HG02610 (cell line): Measurements from ENCODE around the gene LRIT1.
"Not testable (repeated sequence)": the region's sequence is repeated elsewhere in the genome, so short reads cannot be mapped to it uniquely, and the experiment has no call there.

ENCODE experiments used
- ATAC-seq: cut with Tn5 transposase; IDR thresholded peaks from one replicate; pipeline ENCODE4 v1.9.1; 2021; ENCODE audit warnings: mild to moderate bottlenecking, moderate library complexity; ENCODE audit not compliant: unreplicated experiment

LRIT1 gene, protein sequence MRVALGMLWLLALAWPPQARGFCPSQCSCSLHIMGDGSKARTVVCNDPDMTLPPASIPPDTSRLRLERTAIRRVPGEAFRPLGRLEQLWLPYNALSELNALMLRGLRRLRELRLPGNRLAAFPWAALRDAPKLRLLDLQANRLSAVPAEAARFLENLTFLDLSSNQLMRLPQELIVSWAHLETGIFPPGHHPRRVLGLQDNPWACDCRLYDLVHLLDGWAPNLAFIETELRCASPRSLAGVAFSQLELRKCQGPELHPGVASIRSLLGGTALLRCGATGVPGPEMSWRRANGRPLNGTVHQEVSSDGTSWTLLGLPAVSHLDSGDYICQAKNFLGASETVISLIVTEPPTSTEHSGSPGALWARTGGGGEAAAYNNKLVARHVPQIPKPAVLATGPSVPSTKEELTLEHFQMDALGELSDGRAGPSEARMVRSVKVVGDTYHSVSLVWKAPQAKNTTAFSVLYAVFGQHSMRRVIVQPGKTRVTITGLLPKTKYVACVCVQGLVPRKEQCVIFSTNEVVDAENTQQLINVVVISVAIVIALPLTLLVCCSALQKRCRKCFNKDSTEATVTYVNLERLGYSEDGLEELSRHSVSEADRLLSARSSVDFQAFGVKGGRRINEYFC

DNA sequence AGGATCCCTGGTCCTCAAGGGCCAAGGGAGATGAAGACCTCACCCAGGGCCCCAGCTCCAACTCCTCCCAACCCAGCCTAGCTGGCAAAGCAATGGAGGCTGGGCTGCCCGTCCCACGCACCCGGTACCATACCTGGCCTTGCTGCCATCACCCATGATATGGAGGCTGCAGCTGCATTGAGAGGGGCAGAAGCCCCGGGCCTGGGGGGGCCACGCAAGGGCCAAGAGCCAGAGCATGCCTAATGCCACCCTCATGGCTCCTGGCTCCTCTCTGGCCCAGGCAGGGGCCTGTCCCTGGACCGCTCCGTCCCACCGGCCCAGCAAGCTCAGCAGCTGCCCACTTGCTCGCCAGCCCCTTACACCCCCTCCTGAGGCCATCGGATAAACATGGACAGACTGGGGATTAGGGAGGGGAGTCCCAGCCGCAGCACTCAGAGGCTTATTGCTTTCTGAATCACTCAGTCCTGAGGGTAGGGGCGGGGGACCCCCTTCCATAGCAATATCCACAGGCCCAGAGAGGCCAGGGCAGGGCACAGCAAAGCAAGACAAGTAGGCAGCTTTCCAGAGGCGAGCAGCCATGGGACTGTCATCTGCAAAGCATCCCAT lies at the start of gene LRIT1:
Gene LRIT1, minus strand, starts transcription at position 362 of the 606 bp plus-strand sequence. Its CDS starts 107 bp downstream, at position 255.
- ATAC-seq, result no peak

DNA sequence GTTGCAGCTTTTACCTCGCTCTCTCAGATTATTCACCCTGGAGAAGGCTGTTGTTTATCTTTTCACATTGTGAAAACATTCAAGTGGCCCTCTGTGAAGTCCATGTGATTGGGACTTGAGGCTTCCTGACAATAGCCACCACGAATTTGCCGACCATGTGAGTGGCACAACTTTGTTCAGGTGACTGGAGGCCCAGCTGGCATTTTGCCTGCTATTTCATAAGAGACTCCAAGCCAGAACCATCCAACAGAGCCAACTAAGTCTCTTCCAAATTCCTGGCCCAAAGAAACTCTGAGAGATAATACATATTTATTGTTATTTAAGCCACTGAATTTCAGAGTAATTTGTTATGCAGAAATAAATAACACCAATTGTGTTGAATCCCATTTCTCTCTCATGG lies 48.9 kb upstream of the LRIT1 start:
- no peak for ATAC-seq

DNA sequence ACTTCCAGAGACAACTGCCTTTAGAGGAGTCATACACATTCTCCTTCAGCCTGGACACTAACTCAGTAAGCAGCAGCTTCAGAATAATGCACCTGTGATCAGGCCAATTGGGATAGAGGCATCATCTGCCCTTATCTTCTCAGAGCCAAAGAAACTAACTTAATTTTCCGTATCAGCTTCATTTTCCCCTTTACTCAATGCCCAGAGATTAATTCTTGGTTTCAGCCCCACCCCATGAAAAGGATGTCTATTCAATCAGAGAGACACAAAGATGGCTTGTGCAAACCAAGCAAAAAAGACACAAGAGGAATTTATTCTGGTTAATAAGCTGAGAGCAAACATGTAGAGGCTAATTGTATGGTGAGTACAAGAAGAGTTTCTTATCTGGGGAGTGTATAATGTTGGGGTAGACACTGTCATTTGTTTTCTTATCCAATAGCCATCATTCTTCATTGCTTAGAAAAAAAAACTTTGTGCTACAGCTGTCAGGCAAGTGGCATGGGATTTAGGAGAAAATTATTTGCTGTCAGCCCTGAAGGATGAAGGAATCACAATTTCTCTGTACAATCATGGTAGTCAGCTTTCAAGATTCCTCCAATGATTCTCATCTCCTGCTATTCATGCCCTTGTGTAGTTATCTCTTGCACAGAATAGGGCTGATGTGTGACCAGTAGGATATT lies 48.3 kb upstream of the LRIT1 start:
- ATAC-seq, result no peak

DNA sequence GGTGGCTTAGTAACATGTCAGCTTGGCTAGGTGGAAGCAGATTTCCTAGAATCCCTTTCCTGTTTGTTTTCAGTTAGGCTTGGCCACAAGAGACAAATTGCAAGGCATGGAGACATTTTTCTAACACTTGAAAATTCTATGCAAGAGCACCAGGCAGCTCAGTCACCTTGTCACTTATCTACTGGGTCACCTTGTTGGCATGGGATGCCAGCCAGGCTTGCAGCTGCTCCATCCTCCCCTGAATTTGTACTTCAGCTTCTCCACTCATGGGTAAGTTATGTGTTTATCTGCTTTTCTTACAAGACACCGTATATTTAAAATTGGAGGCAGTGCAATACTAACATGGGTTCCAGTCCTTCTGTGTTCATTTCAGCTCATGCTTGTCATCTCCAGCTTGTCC lies 46.8 kb upstream of the LRIT1 start:
- no peak for ATAC-seq

GRCh38 chr10:84286695-84287094 lies 45.3 kb upstream of the LRIT1 start:
- ATAC-seq, result no peak

- ATAC-seq, result not testable (repeated sequence)
Observed at GRCh38 chr10:84279876-84280475, 38.6 kb upstream of the LRIT1 start.

DNA sequence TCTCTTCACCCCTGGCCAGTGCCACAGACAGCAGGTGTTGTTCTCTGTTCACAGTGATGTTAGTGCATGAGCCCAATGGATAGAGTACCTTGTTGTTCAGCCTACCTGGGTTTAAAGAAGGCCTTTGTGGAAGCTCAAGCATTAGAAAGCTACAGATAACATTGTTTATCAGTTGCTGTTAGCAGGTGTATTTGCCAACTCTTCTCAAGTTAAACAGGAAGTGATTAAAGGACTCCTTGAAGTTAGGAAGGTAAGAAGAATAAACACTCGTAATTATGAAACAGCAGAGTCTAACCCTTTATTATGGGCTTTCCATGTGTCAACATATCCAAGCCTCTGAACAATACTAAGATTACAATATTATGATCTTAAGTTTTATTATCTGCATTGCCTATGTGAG lies 29.4 kb upstream of the LRIT1 start:
- ATAC-seq, result no peak

DNA sequence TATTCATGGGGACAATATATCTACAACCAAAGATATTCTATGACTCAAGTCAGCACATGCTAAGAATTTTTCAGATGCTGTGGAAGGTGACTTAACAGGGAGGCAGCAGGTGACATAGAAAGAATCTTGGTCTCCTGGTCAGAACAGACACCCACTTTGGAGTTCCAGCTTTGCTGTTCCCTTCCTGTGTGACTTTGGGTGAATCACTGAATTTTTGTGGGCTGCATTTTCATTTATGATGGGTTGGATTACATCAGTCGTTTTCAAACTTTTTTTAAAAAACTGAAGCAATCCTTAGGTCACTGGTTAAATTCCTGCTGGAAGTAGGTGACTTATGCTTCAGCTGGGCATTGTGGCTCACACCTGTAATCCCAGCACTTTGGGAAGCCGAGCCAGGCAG lies 28.4 kb upstream of the LRIT1 start:
- no peak for ATAC-seq

- ATAC-seq, result no peak
Observed at GRCh38 chr10:84269162-84269561, 27.8 kb upstream of the LRIT1 start.

- peak; percentile 81 for ATAC-seq
Observed at GRCh38 chr10:84267503-84268126, 26.3 kb upstream of the LRIT1 start.

DNA sequence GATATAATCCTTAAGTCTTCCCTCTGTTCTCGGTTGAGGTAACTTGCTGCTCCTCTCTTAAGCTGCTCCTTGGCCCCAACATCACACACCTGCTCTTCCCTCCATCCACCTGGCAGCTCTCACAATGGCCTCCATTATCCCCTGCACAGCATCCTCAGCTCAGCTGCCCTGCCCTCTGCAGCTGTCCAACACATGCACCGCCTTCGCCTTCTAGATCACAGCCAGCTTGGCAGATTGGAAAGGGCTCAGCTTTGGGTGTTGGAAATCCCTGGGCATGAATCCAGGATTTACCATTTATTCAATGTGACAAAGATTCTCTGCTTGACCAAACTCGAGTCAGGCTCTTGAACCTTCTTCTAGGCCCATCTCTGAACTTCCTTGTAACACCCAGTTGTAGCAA lies 24.1 kb upstream of the LRIT1 start:
- no peak for ATAC-seq

GRCh38 chr10:84264611-84265141 lies 23.3 kb upstream of the LRIT1 start:
- peak; percentile 85 for ATAC-seq

DNA sequence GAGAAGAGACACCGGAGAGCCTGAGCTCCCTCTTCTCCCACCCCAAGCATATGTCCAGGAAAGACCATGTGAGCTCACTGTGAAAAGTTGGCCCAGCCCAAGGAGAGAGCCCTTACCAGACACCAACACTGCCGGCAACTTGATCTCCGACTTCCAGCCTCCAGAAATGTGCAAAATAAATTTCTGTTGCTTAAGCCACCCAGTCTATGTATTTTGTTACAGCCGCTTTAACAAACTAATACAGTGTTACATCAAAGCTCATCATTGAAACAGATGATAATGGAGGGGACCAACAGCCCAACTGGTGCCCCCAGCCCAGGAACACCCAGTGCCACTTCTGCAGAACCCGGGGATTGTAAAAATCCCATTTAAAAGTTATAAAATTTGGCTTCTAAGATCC lies 22.4 kb upstream of the LRIT1 start:
- no peak for ATAC-seq

GRCh38 chr10:84262190-84262956 lies 21.0 kb upstream of the LRIT1 start:
- ATAC-seq, result no peak

DNA sequence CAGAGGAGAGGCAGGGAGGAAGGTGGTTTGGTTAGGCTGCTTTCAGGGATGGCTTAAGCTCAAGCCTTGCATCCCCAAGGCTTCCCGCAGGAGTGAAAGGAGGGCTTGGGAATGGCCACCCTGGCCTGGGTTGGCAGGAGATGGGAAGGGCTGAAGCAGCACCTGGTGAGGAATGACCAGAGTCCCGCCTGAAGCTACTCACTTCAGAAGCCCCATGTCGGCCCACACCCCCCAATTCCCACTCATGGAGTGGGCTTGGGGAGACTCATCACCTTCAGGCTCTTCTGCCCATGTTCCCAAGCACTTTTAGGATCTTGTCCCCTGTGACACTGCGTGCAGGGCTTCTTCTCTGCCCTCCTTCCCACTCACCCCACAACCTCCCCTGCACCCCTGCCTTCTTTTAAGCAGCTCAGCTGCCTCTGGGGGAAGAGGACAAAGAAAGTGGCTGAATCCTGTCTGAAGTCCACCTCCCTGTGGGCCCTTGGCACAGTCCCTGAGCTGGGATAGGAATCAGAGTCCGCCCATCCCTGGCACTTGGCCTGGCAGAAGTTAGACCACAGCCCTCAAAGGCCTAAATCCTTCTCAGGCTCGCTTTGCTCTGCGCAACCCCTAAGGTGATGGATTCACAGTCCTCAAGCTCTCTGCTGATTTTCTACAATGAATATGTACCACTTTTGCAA lies 20.0 kb upstream of the LRIT1 start:
- no peak for ATAC-seq

DNA sequence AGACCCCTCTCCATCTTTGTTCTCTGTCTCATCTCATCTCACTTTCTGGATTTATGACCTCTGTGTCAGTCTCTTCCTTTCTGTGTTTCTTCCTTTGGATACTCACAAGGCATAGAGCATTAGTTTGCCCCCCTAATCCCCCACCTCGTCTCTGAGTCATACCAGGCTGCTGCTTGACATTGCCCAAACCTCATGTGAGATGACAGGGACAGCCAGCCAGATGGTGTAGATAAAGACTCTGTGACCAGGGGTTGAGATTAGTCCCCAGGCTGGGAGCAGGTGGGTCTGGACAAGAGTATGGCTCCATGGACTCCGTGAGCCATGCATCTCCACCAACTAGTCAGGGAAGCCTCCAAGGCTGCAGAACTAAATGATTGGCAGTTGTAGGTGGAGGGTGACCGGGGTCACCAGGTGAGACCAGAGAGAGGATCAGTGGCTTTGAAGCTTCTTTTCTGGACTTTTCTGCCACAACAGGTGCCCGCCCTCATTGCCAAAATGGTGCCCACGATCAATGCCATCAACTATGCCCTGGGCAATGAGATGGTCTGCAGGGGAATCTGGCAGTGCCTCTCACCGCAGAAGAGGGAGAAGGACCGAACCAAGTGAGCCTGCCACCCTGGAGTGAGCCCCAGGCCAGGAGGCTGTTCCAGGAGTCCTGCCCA lies 16.8 kb upstream of the LRIT1 start:
- ATAC-seq, result no peak

GRCh38 chr10:84257343-84258020 lies 16.1 kb upstream of the LRIT1 start:
- ATAC-seq, result no peak
